Measurements from ENCODE around the gene C2.

The C2 gene

DNA sequence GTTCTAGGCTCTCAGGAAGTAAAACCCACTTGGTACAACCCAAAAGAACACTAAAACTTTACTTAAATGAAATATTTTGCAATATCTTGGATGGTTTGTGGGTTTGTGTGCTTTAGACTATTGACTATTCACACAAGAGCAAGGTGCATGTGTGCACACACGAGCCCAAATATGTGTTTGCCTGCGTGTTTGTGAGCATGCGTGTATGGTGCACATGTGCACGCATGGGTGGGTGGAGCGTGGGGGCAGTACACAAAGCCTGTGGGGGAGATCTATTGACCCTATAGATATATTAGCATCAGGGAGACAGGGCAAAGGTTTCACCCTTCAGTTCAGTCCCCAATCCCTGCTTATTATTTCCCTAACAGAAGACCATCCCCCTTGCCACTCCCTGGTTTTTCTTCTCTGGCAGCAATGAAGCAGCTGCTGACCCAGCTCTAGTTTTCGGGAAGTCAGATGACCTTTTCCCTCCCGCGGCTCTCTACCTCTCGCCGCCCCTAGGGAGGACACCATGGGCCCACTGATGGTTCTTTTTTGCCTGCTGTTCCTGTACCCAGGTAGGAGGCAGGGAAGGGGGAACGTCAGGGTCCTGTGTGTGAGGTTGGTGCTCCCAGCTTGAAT, at the start of gene C2:
Gene C2 (plus strand): TSS at position 476 of the 621 bp plus-strand sequence. CDS start 36 bp downstream, at position 512.
- DNase-seq: no peak

DNA sequence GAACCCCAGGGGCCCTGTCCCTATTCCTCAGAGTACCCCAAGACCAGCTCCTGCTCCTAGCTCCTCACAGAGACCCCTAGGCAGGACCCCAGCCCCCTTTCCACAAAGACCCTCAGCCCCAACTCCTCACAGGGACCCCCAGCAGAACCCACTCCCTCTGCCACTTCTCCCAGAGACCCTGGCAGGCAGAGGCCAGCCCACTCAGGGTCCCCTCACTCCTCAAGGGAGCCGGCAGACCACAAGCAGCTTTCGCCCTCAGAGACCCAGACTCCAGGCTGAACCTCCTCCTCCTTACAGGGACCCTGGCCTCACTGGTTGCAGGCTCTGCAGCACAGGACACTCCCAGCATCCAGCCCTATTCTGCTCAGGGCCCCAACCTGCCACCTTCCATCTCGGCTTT, 49.3 kb upstream of the C2 start:
- DNase-seq: no peak

DNA sequence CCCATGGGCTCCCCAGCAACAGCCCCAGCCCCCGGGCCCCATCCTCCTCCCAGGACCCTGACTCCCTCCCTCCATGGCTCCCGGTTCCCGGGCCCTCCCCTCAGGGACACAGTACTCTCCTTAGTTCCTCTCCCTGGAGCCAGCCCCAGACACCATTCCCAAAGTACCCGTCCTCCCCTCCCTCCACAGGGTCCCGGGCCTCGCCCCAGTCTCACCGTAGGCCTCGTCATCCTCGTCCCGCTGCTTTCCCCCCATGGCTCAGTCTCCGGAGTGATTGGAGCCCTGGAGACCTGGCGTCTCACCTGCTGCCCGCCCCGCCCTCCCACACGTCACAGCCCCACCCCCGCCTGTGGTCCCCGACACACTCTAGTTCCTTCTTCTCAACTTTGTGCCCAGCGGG, 48.8 kb upstream of the C2 start, which contains the start of gene SLC44A4:
Gene SLC44A4 (minus strand): TSS at position 272 of the 400 bp plus-strand sequence. CDS start 17 bp downstream, at position 255.
- DNase-seq: no peak

DNA sequence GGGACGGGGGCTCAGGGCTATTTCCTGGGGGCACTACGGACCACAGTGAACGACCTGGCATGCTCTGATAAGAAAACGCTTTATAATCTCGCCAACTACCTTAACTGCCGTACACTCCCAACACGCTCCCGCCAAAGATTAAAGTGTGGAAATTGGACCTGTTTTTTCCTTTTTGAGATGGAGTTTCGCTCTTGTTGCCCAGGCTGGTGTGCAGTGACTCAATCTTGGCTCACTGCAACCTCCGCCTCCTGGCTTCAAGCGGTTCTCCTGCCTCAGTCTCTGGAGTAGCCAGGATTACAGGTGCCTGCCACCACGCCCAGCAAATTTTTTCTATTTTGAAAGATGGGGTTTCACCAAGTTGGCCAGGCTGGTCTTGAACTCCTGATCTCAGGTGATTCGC, 48.4 kb upstream of the C2 start:
- DNase-seq: no peak

DNA sequence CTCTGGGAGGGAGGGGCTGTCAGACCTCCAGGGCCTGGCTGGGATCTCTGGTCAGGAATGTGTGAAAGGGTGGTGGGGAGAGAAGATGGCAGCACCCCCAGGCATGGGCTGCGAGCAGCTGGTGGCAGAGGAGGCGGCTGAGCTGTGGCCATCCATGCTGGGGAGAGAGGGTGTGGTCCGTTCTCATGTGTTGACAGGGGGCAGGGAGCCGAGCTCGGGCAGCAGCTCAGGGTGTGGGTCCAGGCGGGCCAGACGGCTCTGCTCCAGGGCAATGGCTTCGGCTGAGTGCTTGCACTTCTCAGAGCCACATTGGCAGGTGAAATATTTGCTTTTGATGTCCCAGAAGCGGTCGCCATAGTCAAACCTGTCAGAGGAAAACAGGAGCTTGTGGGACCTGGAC, 47.6 kb upstream of the C2 start:
- no peak for DNase-seq

DNA sequence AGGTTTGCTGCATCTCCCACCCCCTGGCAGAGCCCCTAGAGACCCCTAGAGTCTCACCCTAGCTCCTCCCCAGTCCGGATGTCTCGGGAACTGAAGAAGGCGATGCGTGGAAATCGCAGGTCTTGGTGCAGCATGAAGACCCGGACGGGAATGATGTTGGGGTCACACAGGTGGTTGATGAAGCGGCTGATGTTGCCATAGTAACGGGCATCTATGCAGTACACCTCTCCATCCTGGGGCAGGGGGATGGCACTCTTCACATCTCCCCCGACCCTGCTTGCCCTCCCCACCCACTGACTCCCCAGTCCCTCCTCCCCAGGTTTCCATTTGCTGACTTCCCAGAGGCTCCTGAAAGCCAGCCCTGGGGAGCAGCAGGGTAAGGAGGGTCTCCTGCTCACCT, 46.9 kb upstream of the C2 start:
- no peak for DNase-seq

DNA sequence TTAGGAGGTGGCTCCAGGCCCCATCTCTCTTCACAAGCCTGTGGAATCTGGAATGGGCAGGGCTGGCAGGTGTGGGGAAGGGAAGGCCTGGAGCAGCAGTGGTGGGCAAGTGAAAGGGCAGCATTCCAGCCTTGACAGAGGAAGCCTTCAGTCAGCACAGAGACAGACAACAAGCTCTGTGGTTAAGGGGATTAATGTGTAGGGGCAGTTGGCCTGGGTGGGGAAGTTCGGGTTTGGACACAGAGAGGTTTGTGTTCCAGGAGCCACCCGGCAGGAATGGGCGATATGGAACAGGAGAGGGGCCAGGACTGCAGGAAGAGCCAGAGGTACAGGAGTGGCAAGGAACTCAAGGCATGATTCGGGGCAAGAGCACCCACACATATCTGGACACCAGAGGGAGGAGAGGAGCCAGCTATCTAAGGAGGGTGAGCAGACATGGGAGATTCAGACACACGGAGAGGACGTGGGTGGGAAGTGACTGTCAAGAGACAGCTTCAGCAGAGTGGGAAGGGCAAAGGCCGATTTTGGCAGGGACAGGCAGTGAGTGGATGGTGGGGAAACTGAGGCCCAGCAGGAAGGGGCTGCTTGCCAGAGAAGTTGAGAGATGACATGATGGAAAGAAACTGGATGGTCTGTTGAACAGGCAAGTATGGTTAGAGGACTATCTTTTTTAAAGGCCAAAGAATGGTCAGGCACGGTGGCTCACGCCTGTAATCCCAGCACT, 46.2 kb upstream of the C2 start:
- DNase-seq: no peak

DNA sequence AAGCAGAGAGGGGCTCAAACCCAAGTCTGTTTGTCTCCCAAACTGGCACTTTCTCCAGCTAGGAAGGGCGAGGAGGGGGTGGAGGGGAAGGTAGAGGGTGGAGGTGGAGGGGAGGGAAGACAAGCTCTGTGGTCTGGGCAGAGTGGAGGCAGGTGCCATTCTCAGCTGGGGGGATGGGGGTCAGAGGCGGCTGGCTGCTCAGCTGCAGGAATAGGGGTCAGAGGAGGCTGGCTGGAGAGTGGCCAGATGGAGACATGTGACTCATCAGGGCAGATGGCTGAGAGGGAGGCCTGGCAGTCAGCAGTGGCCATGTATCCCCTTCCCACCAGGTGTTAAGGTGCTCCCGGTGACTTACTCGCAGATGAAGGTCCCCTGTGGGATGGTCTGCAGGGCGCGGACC, 45.2 kb upstream of the C2 start:
- peak; percentile 13 for DNase-seq

DNA sequence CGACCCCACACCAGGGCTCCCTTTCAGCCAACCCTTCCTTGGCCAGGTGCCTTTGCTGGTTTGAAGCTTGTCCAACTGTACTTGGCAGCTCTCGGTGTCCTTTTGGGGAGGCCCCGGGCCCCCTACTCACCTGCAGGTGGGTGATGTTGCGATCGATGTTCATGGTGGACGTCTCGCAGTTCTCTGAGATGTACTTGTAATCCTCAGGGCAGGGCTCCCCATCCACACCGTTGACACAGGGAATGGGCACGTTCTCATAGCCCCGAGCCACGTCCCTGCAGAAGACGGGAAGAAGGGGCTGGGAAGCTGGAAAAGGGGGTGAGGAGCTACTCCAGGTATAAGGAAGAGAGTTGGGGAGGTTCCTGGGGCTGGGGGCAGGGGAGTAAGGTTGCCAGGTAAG, 43.8 kb upstream of the C2 start:
- DNase-seq: no peak

DNA sequence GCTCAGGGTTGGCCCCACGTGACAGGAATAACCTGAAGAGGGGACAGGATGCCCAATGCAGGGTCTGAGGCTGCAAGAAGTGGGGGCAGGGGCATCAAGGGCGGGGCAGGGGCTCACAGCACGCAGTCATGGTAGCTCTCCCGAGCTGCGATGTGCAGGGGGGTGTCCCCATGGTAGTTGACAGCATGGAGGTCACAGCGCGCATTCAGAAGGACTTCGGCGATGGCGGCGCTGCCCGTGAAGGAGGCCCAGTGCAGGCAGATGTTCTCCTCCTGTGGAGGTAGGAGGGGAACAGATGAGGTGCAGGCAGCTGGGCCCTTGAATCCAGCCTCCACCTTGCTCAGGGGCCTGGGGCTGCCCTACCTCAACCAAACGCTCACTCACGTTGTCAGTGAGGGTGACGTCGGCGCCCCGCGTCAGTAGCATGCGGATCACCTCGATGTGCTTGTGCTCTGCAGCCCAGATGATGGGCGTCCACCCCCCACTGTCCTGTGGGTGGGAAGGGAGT, 42.9 kb upstream of the C2 start:
- DNase-seq: no peak

DNA sequence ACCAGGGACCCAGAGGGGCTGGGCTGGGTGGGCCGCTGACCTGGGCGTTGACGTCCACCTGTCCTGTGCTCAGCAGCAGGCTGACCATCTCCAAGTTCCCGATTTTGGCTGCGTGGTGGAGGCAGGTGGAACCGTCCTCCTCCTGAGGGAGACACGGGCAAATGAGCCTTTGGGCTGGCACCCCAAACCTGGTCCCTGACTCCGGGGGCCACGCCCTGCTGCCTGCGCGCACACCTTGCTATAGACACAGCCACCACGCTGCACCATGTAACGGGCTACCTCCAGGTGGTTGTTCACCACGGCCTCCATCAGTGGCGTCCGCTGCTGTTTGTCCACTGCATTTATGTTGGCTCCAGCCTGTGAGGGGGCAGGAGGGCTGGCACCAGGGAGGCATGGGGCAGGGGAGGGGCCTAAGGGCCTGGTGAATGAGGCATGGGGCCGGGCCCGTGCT, 41.0 kb upstream of the C2 start:
- no peak for DNase-seq

DNA sequence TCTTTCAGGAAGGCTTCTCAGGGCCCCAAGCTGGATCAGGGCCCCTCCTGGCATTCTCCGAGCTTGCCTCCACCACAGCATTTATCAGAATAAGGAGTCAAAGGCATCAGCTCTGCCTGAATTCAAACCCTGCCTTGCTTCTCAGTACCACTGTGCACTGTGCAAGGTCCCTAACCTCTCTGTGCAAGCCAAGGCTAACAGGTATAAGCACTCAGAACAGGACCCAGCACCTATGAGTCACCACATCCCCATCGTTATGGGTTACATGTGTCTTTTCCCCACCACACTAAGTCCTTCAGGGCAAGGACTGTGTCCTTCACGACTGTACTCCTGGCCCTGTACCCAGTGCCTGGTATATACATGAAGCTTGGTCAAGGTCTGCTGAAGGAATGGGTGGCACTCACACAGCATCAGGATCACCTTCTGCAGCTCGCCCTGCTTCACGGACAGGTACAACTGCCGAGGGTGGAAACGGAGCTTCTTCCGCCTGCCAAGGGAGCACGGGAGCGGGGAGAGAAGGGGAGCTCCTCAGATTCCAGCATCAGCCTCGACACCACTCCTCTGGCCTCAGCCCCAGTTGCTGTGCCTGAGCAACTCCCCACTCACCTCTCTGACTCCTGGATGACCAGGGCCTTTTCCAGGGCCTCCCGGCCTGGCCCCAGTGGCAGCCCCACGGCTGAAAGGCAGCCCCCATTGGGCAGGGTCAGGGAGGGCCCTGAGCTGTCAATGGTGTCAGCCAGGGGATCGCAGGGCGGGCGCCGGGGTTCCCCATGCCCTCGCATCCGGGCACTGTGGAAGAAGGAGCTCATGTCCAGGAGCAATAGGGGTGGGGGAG, 40.1 kb upstream of the C2 start:
- DNase-seq: no peak

DNA sequence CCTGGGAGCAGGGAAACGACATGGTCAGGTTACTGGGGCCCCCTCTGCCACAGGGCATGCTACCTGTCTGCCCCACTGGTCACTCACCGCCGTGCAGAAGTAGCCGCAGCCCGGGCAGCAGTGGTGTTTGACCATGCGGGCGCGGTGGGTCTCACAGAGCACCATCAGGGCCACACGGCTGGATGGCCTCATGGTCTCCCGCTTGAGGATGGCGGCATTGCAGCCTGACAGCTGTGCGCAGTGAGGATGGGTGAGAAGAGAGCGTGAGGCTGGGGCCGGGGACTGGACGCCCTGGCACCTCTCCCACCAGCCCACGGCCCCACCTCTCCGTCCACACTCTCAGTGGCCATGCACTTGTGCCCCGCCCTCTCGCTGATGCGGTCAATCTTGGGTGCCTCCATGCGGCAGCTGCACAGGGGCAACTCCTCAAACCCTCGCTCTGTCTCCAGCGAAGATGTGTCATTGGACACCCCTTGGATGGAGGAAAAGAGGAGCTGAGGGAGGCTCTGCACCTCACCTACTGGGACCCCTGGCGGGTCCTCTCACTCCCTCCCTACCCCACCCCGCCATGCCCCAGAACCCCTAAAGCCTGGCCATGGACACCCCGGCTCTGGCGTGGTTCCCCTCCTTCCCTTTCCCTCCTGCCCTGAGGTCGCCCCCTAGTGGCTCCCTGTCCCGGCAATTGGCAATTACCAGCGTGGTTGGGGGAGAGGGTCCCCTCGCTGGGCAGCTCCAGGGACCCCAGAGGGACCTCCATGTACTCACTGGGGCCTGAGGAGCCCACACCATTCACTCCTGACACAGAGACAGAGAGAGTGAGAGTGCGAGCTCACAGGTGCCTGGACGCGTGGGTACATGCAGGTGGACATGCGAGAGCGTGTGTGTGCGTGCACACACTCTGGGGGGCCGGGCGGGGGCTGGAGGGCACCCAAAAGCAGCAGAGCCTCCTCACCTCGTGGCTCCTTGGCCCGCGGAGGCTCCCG, 39.0 kb upstream of the C2 start:
- DNase-seq: no peak

DNA sequence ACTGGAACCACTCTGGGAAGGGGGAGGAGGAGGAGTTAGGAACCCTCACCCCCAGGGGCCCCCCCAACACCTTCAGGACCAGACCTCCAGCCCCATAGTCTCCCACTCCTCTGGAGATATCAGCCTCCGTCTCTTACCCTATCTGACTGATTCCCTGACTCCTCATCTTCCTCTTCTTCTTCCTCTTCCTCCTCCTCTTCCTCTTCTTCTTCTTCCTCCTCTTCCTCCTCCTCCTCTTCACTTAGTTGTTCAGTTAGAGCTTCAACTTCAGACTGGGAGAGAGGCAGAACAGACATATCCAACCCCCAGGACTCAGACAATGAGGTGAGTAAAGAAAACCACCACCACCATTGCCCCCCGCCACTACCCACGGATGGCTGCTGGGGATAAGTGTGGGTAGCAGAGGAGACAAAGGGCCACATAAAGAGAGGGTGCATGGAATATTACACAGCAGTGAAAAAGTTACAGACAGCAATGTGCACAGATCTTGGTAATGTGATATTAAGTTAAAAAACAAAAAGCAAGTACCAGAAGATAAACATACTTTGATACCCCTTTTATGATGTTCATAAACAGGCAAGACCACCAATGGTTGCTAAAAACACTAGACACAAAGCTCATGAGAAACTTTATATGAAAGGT, 38.1 kb upstream of the C2 start:
- no peak for DNase-seq

DNA sequence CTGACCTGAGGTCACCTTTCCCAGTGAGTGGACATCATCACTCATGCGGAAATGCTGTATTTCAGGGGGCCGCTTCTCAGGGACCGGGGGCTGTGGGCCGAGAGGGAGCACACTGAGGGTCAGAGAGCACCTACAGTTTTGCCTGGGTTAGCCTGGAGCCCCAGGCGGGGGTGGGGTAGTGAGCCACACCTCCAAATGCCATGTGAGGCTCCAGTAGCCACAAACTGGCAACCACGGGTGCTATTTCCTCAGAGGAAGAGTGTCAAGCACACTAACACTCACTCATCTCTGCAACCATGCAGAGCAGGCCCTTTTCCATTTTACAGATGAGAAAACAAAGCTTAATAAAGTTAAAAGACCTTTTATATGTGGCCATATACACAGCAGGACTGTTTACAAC, 34.7 kb upstream of the C2 start:
- DNase-seq: no peak

DNA sequence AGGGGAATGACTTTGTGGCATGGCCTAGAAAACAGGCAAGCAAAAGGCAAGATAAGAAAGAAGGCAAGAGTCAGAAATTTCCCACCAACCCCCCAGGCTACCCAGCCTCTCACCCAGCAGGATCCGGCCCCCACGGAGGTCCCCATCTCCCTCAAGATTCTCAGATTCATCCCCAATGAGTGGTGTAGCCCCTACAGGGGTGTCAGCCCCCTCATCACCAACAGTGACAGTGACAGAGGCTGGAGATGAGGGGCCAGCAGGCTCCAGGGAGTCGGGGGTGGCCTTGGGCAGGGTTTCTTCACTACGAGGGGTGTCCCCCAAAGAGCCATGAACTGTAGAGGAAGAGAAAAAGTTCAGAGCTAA, 31.0 kb upstream of the C2 start:
- no peak for DNase-seq

DNA sequence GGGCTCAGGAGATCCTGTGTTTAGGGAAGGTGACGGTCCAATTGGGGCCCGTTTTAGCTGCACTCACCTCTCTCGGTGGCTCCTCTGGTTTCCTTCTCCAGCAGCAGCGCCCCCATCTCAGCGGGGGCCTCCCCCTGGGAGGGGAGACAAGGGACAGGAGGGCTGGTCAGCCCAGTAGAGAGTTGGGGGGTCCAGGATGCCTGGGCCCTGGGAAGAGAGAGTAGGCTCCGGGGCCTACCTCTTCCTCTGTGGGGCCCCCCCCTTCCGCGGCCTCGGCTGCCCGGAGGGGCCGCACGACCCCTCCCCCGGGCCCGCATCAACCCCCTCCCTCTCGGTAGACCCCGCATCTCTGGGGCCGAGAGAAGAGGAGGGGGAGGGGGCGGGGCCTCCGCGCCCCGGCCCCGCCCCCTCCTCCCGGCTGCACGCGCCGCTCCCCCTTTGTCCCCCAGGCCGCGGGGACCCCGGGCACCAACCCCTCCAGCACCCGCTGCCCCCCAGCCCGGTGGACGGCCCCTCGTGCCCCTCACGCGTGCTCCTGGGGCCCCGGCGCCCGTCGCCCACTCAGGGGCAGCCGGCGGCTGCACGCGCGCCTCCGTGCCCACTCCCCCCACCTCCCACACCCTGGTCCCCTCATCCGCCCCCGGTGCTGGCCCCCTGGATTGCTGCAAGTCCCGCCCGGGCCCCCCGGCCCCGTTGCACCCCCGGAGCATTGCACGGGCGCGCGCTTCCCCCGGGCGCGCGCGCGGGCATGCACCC, 30.5 kb upstream of the C2 start:
- DNase-seq: no peak

DNA sequence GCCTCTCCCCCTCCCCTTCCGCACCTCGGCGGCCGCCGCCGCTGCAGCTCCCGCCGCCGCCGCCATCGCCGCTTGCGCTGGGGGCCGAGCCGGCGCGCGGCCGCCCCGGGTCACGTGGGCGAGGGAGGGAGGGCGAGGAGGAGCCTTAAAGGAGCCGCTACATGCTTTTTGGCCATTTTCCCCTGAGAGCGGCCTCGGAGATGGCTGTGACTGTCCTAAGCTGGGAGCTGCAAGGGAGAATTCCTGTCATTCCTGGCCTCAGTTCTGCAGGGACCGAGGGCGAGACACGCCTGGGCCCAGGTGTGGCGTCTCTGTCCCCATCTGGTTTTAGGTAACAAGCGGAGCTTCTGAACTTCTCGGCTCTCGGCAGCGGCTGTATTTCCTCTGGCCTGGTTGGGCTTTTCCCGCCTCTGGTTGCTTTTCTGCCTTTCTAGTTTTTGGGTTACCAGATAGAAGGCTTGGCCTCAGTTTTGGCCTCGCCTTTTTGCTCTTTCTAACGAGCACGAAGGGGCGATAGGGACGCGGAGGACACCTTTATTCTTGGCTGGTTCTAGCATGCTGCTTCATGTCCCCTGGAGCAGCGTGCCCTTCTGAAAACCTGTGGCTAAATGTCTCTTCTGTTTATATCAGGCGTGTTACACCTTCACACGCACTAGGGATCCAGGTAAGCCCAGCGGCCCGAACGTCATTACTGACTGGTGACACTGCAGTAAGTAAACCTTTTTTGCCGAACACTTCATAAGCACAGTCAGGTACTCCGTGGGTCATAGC, 29.7 kb upstream of the C2 start, which contains the start of gene EHMT2:
Gene EHMT2 (minus strand): TSS at position 87 of the 771 bp plus-strand sequence. CDS start 21 bp downstream, at position 66.
- DNase-seq: peak; percentile 48

DNA sequence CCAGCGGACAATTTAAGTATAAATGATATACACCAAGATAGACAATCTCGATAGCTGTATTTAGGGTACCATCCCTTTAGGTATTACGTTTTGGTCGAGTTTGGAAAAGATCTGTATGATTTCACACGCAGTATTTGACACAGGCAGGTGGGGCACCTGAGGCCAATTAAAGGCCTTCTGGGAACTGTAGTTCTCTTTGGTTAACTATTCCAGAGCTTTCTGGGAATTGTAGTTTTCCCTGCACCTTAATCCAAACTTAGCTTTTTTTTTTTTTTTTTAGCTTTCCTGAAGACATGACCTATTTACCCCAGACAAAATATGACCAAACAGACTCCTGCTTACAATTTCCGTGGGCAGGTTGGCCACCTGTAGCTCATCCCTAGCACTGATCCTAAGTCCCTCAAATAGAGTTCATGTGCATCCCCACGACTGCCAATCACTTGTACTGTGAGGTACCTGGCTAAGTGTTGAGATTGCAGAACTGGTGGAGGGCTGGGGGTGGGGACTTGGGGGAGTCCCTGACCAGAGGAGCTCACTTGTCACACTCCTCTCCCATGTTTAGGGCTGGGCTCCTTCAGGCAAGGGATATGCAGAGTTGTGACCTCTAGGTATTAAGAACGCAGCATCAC, 29.0 kb upstream of the C2 start:
- peak; percentile 59 for DNase-seq

DNA sequence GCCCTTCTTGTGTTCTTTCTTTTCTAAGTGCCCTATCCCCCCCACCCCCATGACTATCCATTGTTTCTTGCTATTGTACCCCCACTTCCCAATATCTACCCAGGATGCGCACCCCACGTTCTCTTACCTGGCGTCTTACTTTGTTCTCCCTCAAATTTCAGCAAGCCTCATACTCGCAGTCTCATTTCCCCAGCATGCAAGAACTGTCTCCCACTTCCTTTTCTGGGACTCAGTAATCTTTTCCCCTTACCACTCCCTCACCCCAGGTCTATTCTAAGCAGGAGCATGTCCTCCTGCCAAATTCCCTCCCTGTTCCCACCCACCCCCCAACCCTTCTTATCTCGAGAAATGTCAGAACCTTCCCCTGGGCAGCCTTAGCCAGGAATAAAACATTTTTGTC, 28.3 kb upstream of the C2 start:
- DNase-seq: no peak
